ENCODE results near the gene LGALS16. TPM values are rescaled to one million over a fixed set of nuclear protein-coding genes. Genes with fewer than 3 reads are reported as not detected.
"Not testable (repeated sequence)": the region's sequence is repeated elsewhere in the genome, so short reads cannot be mapped to it uniquely, and the experiment has no call there.

Gene LGALS16
- total RNA-seq, 4 donors from 2014 or later, result not detected

- no peaks in the 10 kb centered on the region for H3K9me3 ChIP-seq
- H3K4me3 ChIP-seq, result no peak overlapping the region
- H3K27me3 ChIP-seq, result no peaks in the 10 kb centered on the region
- TF ChIP-seq POLR2A (IDR thresholded peaks at IDR 0.05), result no peak
- TF ChIP-seq CTCF (IDR thresholded peaks at IDR 0.05), result peak; percentile 17 to 75 (median 64)
- no peaks in the 10 kb centered on the region for H3K4me1 ChIP-seq
- H3K27ac ChIP-seq, result no peak overlapping the region
- DNase-seq, result peak in 1 of 3 donors; percentile 25
- H3K36me3 ChIP-seq, result no peaks in the 10 kb centered on the region
Observed at GRCh38 chr19:39671739-39672363, 16.1 kb downstream of the LGALS16 start.

GRCh38 chr19:39672473-39672872 lies 16.8 kb downstream of the LGALS16 start:
- Histone ChIP-seq H3K9me3 (no peaks in the 10 kb centered on the region), H3K36me3 (no peaks in the 10 kb centered on the region), H3K4me3 (no peak overlapping the region), H3K4me1 (no peaks in the 10 kb centered on the region), H3K27me3 (no peaks in the 10 kb centered on the region), H3K27ac (no peak overlapping the region)
- no peak for TF ChIP-seq POLR2A (IDR thresholded peaks at IDR 0.05)
- no peak for TF ChIP-seq CTCF (IDR thresholded peaks at IDR 0.05)
- no peak for DNase-seq

- not testable (repeated sequence) for H3K4me3 ChIP-seq, H3K36me3 ChIP-seq, DNase-seq, H3K9me3 ChIP-seq, H3K27ac ChIP-seq, H3K4me1 ChIP-seq, H3K27me3 ChIP-seq
Observed at GRCh38 chr19:39673862-39674261, 18.1 kb downstream of the LGALS16 start.

GRCh38 chr19:39676004-39676403 lies 20.3 kb downstream of the LGALS16 start:
- no peak for TF ChIP-seq CTCF (IDR thresholded peaks at IDR 0.05)
- Histone ChIP-seq H3K27me3 (no peaks in the 10 kb centered on the region), H3K36me3 (no peaks in the 10 kb centered on the region), H3K9me3 (no peaks in the 10 kb centered on the region), H3K4me1 (no peaks in the 10 kb centered on the region), H3K27ac (no peak overlapping the region), H3K4me3 (no peak overlapping the region)
- no peak for DNase-seq

- Histone ChIP-seq H3K9me3 (no peaks in the 10 kb centered on the region), H3K36me3 (no peaks in the 10 kb centered on the region), H3K4me1 (no peaks in the 10 kb centered on the region), H3K27ac (no peak overlapping the region), H3K4me3 (no peak overlapping the region), H3K27me3 (no peaks in the 10 kb centered on the region)
- TF ChIP-seq CTCF (IDR thresholded peaks at IDR 0.05) (no peak), POLR2A (IDR thresholded peaks at IDR 0.05) (no peak)
- no peak for DNase-seq
Observed at GRCh38 chr19:39677961-39678889, 22.5 kb downstream of the LGALS16 start.

- no peak for DNase-seq
- no peaks in the 10 kb centered on the region for H3K9me3 ChIP-seq
- no peaks in the 10 kb centered on the region for H3K36me3 ChIP-seq
- no peak overlapping the region for H3K27ac ChIP-seq
- H3K4me3 ChIP-seq, result no peak overlapping the region
- H3K4me1 ChIP-seq, result no peaks in the 10 kb centered on the region
- TF ChIP-seq POLR2A (IDR thresholded peaks at IDR 0.05), result no peak
- TF ChIP-seq CTCF (IDR thresholded peaks at IDR 0.05), result no peak
- no peaks in the 10 kb centered on the region for H3K27me3 ChIP-seq
Observed at GRCh38 chr19:39679056-39679790, 23.5 kb downstream of the LGALS16 start.

Data from Peyer's patch (tissue), 4 donors.